Measurements from ENCODE around the gene SEMA6B.
"Not testable (repeated sequence)": the region's sequence is repeated elsewhere in the genome, so short reads cannot be mapped to it uniquely, and the experiment has no call there.

The SEMA6B gene

DNA sequence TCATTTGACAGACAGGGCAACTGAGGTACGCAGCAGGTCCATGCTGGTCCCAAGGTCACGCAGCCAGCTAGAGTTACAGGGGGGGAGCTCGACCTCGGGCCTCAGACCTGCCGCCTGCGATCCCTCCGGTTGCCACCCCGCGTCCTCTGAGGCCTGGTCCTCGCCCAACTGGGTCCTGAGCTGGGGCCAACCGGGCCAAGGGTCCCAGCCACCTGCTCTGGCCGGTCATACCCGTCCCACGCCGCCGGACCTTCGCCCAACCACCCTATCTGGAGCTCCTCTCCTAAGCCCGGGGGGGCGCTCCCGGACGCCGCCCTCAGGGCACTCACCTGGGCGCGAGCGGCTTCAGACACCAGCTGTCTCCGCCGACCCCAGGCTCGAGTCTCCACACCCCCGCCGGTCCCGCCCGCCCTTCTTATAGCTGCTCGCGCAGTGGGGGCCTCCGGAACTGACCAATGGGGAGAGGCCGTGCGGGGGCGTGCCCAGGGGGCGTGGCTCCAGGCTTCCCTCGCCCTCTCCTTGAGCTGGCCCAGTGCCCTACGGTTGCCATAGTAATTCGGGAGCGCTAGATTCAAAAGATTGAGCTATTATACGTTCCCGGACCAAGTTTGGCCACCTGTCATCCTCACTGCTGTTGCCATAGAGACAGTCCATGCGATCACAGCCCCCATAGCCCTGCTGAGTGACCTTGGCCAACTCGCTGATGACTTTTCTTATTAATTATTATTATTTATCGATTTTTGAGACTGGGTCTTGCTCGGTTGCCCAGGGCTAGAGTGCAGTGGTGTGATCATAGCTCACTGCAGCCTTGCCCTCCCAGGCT, 24.4 kb downstream of the SEMA6B start, which contains the start of gene PLIN5:
Gene PLIN5, minus strand, starts transcription at position 389 of the 823 bp plus-strand sequence. CDS start 1,150 bp downstream, outside the sequence.
- ATAC-seq (peak; percentile 48), DNase-seq (ENCODE audit: low spot score in 2 of 2) (peak in 1 of 2 donors; percentile 57)
- H3K4me3 Mint-ChIP-seq: peak within 1 kb of the TSS; percentile 2
- H3K4me1 Mint-ChIP-seq: peaks cover 5% of the 10 kb centered on the region
- H3K9me3 Mint-ChIP-seq: no peaks in the 10 kb centered on the region
- H3K36me3 Mint-ChIP-seq: no peaks in the 10 kb centered on the region
- no peak within 1 kb of the TSS for H3K27ac Mint-ChIP-seq

DNA sequence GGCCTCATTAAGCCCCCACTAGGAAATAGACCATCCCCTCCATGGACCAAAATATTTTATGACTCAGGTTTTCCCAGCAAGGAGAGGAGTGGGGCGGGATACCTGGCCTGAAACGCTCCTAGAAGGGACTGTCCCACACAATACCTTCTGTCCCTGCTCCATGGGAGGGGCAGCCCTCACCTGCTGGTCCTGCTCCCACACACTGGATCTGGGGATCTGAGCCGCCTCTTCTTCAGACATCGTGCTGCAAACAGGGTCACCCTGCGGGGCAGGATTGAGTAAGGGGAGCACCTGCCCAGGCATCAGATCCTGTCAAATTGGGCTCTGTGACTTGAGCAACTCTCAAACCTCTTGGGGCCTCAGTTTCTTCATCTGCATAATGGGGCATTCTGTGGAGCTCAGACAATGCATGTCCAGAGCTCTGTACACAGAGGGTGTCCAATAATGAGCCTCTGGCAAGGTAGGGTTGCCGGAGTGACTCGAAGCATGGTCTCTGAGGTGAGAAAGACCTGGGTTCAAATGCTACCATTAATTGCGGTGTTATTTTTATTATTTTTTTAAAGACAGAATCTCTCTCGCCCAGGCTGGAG, 25.6 kb downstream of the SEMA6B start:
- no peak overlapping the region for H3K4me3 Mint-ChIP-seq
- no peak overlapping the region for H3K27ac Mint-ChIP-seq
- H3K4me1 Mint-ChIP-seq: no peaks in the 10 kb centered on the region
- no peak for ATAC-seq
- no peaks in the 10 kb centered on the region for H3K9me3 Mint-ChIP-seq
- no peaks in the 10 kb centered on the region for H3K36me3 Mint-ChIP-seq
- no peak for DNase-seq (ENCODE audit: low spot score in 2 of 2)

DNA sequence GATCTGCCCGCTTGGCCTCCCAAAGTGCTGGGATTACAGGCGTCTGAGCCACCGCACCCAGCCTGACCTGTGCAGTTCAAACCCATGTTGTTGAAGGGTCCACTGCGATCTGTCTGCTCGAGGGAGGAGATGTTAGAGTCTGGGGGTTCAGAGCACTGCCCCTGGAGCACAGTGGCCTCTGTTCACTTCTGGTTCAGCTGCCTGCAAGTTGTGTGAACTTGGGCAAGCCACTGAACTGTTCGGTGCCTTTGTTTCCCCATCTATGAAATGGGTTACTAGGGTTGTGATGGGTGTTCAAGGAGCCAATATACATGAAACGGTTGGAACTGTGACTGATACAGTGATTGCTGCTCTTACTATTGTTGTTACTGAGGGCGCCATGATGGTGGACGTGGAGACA, 26.1 kb downstream of the SEMA6B start:
- Mint-ChIP-seq H3K9me3 (no peaks in the 10 kb centered on the region), H3K36me3 (no peaks in the 10 kb centered on the region), H3K4me1 (no peaks in the 10 kb centered on the region), H3K4me3 (no peak overlapping the region), H3K27ac (no peak overlapping the region)
- no peak for ATAC-seq
- no peak for DNase-seq (ENCODE audit: low spot score in 2 of 2)

DNA sequence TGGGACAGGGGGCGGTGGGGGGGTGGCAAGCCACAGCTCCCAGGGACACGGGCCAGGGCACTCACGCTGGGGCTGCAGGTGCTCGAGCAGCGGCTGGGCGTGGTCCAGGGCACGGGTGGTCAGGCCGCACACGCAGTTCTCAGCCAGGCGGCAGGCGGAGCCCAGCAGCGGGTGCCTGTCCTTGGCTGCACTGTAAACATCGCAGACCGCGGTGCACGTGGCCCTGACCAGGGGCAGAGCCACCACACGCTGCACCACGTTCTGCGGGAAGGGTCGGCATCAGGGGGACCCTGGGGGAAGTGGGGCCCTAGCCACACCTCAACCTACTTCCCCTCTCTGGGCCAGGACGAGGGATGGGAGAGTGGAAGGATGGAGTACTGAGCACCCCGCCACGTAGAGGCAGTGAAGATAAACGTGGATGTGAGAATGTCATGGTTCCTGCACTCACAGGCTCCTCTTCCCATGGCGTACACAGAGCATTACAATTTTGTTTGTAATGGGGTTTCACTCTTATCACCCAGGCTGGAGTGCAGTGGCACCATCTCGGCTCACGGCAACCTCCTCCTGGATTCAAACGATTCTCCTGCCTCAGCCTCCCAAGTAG, 27.8 kb downstream of the SEMA6B start:
- Mint-ChIP-seq H3K4me1 (no peaks in the 10 kb centered on the region), H3K36me3 (no peaks in the 10 kb centered on the region), H3K27ac (peak overlapping the region; percentile 21), H3K9me3 (no peaks in the 10 kb centered on the region), H3K4me3 (no peak overlapping the region)
- ATAC-seq (peak; percentile 22), DNase-seq (ENCODE audit: low spot score in 2 of 2) (no peak)

DNA sequence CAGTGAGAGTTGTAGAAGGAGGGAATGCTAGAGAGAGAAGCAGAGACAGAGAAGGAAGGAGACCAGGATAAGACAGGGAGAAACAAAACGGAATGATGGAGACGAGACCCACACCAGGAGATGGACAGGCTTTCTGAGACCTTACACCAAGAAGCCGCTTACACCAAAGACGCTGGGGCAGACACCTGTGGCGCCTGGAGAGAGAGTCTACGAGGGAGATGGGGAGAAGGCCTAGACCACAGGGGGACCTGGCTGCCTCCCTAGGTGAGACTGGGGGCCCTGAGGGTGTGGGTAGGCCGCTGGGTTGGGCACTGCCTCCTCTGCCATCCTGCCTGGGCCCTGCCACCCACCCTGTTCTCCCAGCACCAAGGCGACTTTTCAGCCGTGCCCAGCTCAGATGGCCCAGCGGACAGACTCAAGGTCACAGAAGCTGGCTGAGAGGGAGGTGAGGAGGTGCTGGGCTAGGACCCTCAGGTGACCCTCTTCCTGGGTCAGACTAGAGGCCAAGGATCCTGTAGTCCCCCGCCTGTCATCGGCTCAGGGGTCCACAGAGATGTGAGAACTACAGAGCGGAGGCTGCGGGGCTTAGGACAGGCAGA, 29.5 kb downstream of the SEMA6B start:
- no peaks in the 10 kb centered on the region for H3K36me3 Mint-ChIP-seq
- no peak for ATAC-seq

DNA sequence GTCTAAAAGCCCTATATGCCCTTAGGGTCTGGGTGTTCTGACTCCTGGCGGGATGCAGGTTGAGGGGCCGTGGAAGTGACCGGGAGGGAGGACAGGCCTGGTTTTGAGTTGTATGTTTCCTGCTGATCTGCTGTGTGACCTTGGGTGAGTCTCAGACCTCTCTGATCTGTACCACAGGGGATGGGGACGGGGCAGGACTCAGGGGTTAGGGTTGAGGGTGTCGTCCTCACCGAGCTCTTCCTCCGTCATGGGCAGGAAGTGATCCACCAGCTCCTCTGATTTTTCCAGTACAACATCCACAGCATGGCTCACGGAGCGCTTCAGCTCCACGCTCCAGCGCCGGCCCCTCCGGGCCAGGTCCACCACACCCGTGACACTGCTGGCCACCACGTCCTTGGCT, 30.6 kb downstream of the SEMA6B start:
- ATAC-seq: no peak
- DNase-seq (ENCODE audit: low spot score in 2 of 2): no peak
- Mint-ChIP-seq H3K27ac (no peak overlapping the region), H3K4me1 (peaks cover 5% of the 10 kb centered on the region), H3K36me3 (no peaks in the 10 kb centered on the region), H3K4me3 (no peak overlapping the region), H3K9me3 (no peaks in the 10 kb centered on the region)

More for the DNA sequence above, 29.5 kb downstream of the SEMA6B start:
- no peak overlapping the region for H3K4me3 Mint-ChIP-seq
- no peak for DNase-seq (ENCODE audit: low spot score in 2 of 2)
- H3K9me3 Mint-ChIP-seq: no peaks in the 10 kb centered on the region
- peaks cover 5% of the 10 kb centered on the region for H3K4me1 Mint-ChIP-seq
- no peak overlapping the region for H3K27ac Mint-ChIP-seq

DNA sequence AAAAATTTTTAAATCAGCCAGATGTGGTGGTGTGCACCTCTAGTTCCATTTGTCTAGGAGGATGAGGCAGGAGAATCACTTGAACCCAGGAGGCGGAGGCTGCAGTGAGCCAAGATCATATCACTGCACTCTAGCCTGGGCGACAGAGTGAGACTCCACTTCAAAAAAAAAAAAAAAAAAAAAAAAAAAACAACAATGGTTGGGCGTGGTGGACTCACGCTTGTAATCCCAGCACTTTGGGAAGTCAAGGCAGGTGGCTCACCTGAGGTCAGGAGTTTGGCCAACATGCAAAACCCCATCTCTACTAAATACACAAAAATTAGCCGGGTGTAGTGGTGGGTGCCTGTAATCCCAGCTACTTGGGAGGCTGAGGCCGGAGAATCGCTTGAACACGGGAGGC, 32.1 kb downstream of the SEMA6B start:
- H3K4me3 Mint-ChIP-seq; H3K9me3 Mint-ChIP-seq; ATAC-seq; DNase-seq (ENCODE audit: low spot score in 2 of 2); H3K4me1 Mint-ChIP-seq; H3K27ac Mint-ChIP-seq; H3K36me3 Mint-ChIP-seq: not testable (repeated sequence)

DNA sequence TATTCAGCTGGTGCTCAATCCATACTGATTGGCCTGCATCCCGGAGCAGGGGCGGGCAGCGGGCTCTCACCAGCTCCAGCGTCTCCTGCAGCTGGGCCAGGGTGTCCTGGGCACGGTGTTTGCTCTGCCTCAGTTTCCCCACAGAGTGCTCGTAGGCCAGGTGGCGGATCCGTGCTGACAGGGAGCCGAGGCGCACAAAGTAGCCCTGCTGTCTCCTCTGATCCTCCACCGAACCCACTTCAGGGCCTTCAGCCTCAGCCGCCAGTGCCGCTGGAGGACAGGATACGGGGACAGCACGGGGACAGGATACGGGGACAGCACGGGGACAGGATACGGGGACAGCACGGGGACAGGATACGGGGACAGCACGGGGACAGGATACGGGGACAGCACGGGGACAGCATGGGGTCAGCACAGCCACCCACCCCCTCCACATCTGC, 33.9 kb downstream of the SEMA6B start:
- H3K4me3 Mint-ChIP-seq: no peak overlapping the region
- H3K27ac Mint-ChIP-seq: no peak overlapping the region
- no peak for ATAC-seq
- H3K4me1 Mint-ChIP-seq: peaks cover 5% of the 10 kb centered on the region
- H3K36me3 Mint-ChIP-seq: no peaks in the 10 kb centered on the region
- H3K9me3 Mint-ChIP-seq: no peaks in the 10 kb centered on the region
- DNase-seq (ENCODE audit: low spot score in 2 of 2): no peak

DNA sequence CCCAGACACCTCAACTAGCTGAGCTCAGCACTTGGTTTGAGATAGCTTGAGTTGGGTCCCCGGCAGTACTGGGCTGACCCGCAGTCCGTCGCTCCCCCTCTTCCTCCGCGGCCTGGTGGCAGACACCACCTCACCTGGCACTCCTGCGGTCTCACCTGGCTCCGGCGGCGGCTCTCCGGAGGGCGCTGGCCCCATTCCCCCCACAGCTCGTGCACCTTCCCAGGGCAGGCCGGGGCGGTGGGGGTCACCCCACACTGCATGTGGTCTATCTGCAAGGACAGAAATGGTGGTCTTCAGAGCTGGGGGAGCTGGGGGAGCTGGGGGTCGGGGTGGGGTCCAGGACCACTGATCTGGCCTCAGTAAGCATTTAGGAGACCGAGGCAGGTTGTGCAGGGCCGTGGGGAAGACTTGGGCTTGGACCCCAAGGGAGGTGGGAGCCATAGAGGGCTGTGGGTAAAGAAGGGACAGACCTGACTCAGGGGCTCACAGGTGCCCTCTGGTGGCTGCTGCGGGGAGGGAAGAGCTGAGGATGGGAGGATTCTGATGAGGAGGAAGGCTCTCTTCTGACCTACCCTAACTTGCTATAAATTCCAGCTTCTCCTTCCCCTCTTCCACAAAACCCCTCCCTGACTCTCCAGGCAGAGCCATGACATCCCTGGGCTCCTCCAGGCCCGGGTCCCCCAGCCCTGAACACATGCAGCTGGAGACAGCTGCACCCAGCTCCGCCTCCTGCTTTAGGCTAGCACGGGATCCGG, 34.5 kb downstream of the SEMA6B start:
- DNase-seq (ENCODE audit: low spot score in 2 of 2): peak; percentile 61 to 85

DNA sequence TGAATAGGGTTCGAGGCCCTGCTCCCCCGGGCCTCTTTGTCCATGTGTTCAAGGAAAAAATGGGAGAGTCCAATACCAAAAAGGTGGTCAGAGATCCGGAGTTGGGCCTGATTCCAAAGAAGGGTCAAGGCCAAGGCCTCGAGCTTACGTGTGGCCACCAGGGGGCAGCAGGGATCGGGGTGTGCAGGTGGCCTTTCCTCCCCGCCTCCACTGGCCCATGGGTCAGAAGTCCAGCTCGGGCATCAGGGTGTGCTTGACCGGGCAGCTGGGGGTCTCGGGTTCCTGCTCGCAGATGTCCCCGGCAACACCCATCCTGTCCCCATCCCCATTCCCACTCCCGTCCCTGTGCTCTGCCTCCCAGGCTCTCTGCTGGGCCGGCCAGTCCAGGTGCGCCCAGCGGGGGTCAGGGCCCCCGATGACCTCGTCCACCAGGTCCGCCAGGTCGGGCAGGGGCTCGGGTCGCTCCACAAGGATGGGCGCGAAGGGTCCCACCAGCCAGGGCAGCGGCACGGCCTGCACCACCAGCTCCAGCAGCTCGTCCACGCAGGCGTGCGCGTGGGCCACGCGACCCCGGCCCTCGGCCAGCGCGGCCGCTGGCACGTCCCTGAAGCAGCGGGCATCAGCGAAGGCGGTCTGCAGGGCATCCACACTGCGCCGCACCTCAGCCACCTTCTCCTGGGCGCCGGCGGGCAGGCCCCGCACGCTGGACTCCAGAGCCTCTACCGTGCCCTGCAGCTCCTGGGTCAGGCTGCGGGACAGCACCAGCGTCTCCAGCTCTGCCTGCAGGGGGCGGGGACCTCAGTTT, 36.0 kb downstream of the SEMA6B start:
- H3K27ac Mint-ChIP-seq: no peak overlapping the region
- H3K4me3 Mint-ChIP-seq: no peak overlapping the region
- no peaks in the 10 kb centered on the region for H3K36me3 Mint-ChIP-seq
- peaks cover 5% of the 10 kb centered on the region for H3K4me1 Mint-ChIP-seq
- ATAC-seq (no peak), DNase-seq (ENCODE audit: low spot score in 2 of 2) (peak in 1 of 2 donors; percentile 57)
- H3K9me3 Mint-ChIP-seq: no peaks in the 10 kb centered on the region

More for the DNA sequence above, 34.5 kb downstream of the SEMA6B start:
- peaks cover 5% of the 10 kb centered on the region for H3K4me1 Mint-ChIP-seq
- no peaks in the 10 kb centered on the region for H3K9me3 Mint-ChIP-seq
- no peaks in the 10 kb centered on the region for H3K36me3 Mint-ChIP-seq
- no peak overlapping the region for H3K27ac Mint-ChIP-seq
- ATAC-seq: peak; percentile 82
- H3K4me3 Mint-ChIP-seq: no peak overlapping the region

DNA sequence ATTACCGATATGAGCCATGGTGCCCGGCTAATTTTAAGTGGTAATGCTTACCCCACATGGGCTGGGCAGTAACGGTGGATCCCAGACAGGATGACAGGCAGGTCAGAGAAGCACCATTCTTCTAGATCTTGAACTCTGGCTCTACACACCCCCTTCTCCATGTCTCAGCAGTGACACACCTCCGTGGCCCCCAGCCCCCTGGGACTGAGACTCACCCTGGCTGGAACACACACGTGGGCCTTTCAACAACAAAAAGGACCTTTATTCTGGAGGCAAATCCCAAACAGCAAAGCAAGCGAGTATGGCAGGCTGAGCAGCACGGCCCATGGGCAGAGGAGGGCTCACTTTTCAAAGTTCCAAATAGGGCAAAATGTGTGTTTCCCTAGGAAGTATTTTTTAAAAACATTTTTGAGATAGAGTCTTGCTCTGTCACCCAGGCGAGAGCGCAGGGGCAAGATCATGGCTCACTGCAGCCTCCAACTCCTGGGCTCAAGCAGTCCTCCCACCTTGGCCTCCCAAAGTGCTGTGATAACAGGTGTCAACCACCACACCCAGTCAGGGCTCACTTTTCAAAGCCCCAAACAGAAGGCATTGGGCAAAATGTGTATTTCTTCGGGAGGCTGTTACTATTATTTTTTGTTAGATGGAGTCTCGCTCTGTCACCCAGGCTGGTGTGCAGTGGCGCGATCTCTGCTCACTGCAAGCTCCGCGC, 37.0 kb downstream of the SEMA6B start:
- DNase-seq (ENCODE audit: low spot score in 2 of 2): no peak
- no peak overlapping the region for H3K4me3 Mint-ChIP-seq

DNA sequence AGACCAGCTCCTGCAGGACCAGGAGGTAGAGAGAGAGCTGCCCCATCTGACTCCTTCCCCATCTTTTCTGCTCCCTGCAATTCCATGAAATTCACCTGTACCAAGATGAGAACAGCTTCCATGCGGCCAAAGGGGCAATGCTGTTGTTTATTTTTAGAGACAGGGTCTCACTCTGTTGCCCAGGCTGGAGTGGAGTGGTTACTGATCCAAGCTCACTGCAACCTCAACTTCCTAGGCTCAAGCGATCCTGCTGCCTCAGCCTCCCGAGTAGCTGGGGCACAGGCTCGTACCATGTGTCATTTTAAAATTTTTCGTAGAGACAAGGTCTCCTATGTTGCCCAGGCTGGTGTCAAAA, 37.6 kb downstream of the SEMA6B start:
- no peak for ATAC-seq
- Mint-ChIP-seq H3K36me3 (no peaks in the 10 kb centered on the region), H3K9me3 (no peaks in the 10 kb centered on the region), H3K27ac (no peak overlapping the region), H3K4me3 (no peak overlapping the region), H3K4me1 (peaks cover 5% of the 10 kb centered on the region)
- no peak for DNase-seq (ENCODE audit: low spot score in 2 of 2)

More for the DNA sequence above, 37.0 kb downstream of the SEMA6B start:
- Mint-ChIP-seq H3K9me3 (no peaks in the 10 kb centered on the region), H3K36me3 (no peaks in the 10 kb centered on the region), H3K4me1 (peaks cover 5% of the 10 kb centered on the region), H3K27ac (no peak overlapping the region)
- ATAC-seq: no peak

DNA sequence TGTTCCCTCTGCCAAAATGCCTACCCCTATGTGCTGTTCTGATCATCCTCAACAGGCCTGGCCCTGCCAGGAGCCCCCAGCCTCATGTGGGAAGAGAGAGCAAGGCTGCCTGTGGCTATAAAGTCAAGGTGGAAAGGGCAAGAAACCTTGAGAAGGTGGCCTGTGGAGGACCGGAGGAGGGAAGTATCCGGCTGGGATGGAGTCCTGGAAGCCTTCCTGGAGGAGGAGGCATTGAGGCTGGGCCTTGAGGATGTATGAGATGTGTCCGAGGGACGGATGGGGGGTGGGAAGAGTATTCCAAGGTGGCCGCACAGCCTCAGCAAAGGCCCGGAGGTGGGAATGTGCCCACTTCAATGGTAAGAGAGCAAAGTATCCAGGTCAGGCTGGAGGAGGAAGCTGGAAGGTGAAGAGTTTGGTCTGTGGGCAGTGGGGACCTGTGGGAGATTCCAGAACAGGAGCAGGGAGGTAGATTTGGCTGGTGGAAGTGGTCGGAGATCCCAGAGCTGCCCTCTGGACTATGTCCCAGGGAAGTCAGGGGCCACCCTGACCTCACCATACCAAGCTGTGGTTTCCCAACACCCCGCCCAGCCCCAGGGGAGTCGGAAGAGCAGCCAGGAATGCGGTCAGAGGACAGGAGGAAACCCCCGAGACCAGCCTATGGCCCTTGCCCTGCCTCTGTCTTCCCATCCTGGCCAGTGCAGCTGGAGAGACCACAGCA, 38.2 kb downstream of the SEMA6B start:
- Mint-ChIP-seq H3K4me1 (peaks cover 5% of the 10 kb centered on the region), H3K27ac (no peak overlapping the region), H3K4me3 (no peak overlapping the region), H3K36me3 (no peaks in the 10 kb centered on the region), H3K9me3 (no peaks in the 10 kb centered on the region)
- DNase-seq (ENCODE audit: low spot score in 2 of 2) (no peak), ATAC-seq (no peak)
